Stimulated activated effector memory CD8-positive, alpha-beta T cell treated with anti-CD3 and anti-CD28 coated beads, Interleukin-12 subunit alpha, Interleukin-12 subunit beta, amount 100 ng/mL, for 72 hours (primary cell): ENCODE measurements around the gene SYT9.
"Not testable (repeated sequence)": the region's sequence is repeated elsewhere in the genome, so short reads cannot be mapped to it uniquely, and the experiment has no call there.

ENCODE experiments used
- ATAC-seq: fragments of 150-1000 bp; cut with Tn5 transposase; 2 replicates; pipeline ENCODE4 v1.10.0; 2021
- DNase-seq, 2 donors: peaks; one replicate each; pipeline ENCODE4 v3.0.0; 2021 to 2022; ENCODE audit warnings: low spot score in 2 of 2
- H3K27ac Mint-ChIP-seq: one replicate; pipeline ENCODE4 v1.8.0; 2022; ENCODE audit warnings: mild to moderate bottlenecking, mixed read lengths
- H3K36me3 Mint-ChIP-seq: one replicate; pipeline ENCODE4 v1.8.0; 2022; ENCODE audit warnings: mild to moderate bottlenecking, mixed read lengths
- H3K4me1 Mint-ChIP-seq: one replicate; pipeline ENCODE4 v1.8.0; 2022; ENCODE audit warnings: mixed read lengths
- H3K4me3 Mint-ChIP-seq: one replicate; pipeline ENCODE4 v1.8.0; 2022; ENCODE audit warnings: mild to moderate bottlenecking, mixed read lengths
- H3K9me3 Mint-ChIP-seq: one replicate; pipeline ENCODE4 v1.8.0; 2022; ENCODE audit warnings: mixed read lengths

SYT9 gene

GRCh38 chr11:7300281-7300680 lies 48.6 kb downstream of the SYT9 start:
- no peak for ATAC-seq
- Mint-ChIP-seq H3K36me3 (no peaks in the 10 kb centered on the region), H3K27ac (no peak overlapping the region), H3K4me1 (no peaks in the 10 kb centered on the region), H3K4me3 (no peak overlapping the region), H3K9me3 (no peaks in the 10 kb centered on the region)
- no peak for DNase-seq

GRCh38 chr11:7303146-7303545 lies 51.4 kb downstream of the SYT9 start:
- Mint-ChIP-seq H3K4me3 (no peak overlapping the region), H3K36me3 (no peaks in the 10 kb centered on the region)

GRCh38 chr11:7306900-7307299 lies 55.2 kb downstream of the SYT9 start:
- no peak overlapping the region for H3K4me3 Mint-ChIP-seq
- no peak overlapping the region for H3K27ac Mint-ChIP-seq
- no peak for DNase-seq
- H3K36me3 Mint-ChIP-seq, result no peaks in the 10 kb centered on the region
- no peak for ATAC-seq
- no peaks in the 10 kb centered on the region for H3K9me3 Mint-ChIP-seq
- H3K4me1 Mint-ChIP-seq, result no peaks in the 10 kb centered on the region

More at GRCh38 chr11:7303146-7303545, 51.4 kb downstream of the SYT9 start:
- Mint-ChIP-seq H3K27ac (no peak overlapping the region), H3K4me1 (no peaks in the 10 kb centered on the region), H3K9me3 (no peaks in the 10 kb centered on the region)
- ATAC-seq (no peak), DNase-seq (no peak)

- DNase-seq (no peak), ATAC-seq (no peak)
- H3K36me3 Mint-ChIP-seq, result no peaks in the 10 kb centered on the region
- H3K27ac Mint-ChIP-seq, result no peak overlapping the region
- no peaks in the 10 kb centered on the region for H3K4me1 Mint-ChIP-seq
- H3K9me3 Mint-ChIP-seq, result no peaks in the 10 kb centered on the region
- H3K4me3 Mint-ChIP-seq, result no peak overlapping the region
Measured at GRCh38 chr11:7307836-7308235, 56.1 kb downstream of the SYT9 start.

GRCh38 chr11:7311903-7312302 lies 60.2 kb downstream of the SYT9 start:
- ATAC-seq, result no peak
- H3K36me3 Mint-ChIP-seq, result no peaks in the 10 kb centered on the region
- no peak overlapping the region for H3K27ac Mint-ChIP-seq
- no peak for DNase-seq
- no peaks in the 10 kb centered on the region for H3K4me1 Mint-ChIP-seq
- no peak overlapping the region for H3K4me3 Mint-ChIP-seq
- no peaks in the 10 kb centered on the region for H3K9me3 Mint-ChIP-seq

- Mint-ChIP-seq H3K27ac (no peak overlapping the region), H3K9me3 (no peaks in the 10 kb centered on the region)
Measured at GRCh38 chr11:7314811-7315604, 63.3 kb downstream of the SYT9 start.

GRCh38 chr11:7319501-7319900 lies 67.8 kb downstream of the SYT9 start:
- Mint-ChIP-seq H3K27ac (no peak overlapping the region), H3K4me3 (no peak overlapping the region), H3K9me3 (no peaks in the 10 kb centered on the region), H3K36me3 (no peaks in the 10 kb centered on the region), H3K4me1 (no peaks in the 10 kb centered on the region)
- no peak for ATAC-seq
- no peak for DNase-seq

More at GRCh38 chr11:7314811-7315604, 63.3 kb downstream of the SYT9 start:
- no peak overlapping the region for H3K4me3 Mint-ChIP-seq
- no peak for DNase-seq
- H3K36me3 Mint-ChIP-seq, result no peaks in the 10 kb centered on the region
- no peaks in the 10 kb centered on the region for H3K4me1 Mint-ChIP-seq
- no peak for ATAC-seq

- H3K27ac Mint-ChIP-seq, result no peak overlapping the region
- no peaks in the 10 kb centered on the region for H3K4me1 Mint-ChIP-seq
- H3K36me3 Mint-ChIP-seq, result no peaks in the 10 kb centered on the region
- ATAC-seq, result no peak
- no peak for DNase-seq
- H3K9me3 Mint-ChIP-seq, result no peaks in the 10 kb centered on the region
- H3K4me3 Mint-ChIP-seq, result no peak overlapping the region
Measured at GRCh38 chr11:7320306-7320705, 68.6 kb downstream of the SYT9 start.

- Mint-ChIP-seq H3K36me3 (no peaks in the 10 kb centered on the region), H3K4me1 (no peaks in the 10 kb centered on the region)
Measured at GRCh38 chr11:7321473-7322450, 70.1 kb downstream of the SYT9 start.

GRCh38 chr11:7332451-7332850 lies 80.7 kb downstream of the SYT9 start:
- no peak overlapping the region for H3K4me3 Mint-ChIP-seq
- H3K27ac Mint-ChIP-seq, result no peak overlapping the region
- H3K36me3 Mint-ChIP-seq, result no peaks in the 10 kb centered on the region
- no peaks in the 10 kb centered on the region for H3K4me1 Mint-ChIP-seq
- DNase-seq, result no peak
- no peak for ATAC-seq
- no peaks in the 10 kb centered on the region for H3K9me3 Mint-ChIP-seq

More at GRCh38 chr11:7321473-7322450, 70.1 kb downstream of the SYT9 start:
- H3K27ac Mint-ChIP-seq, result no peak overlapping the region
- no peaks in the 10 kb centered on the region for H3K9me3 Mint-ChIP-seq
- ATAC-seq, result no peak
- DNase-seq, result no peak
- no peak overlapping the region for H3K4me3 Mint-ChIP-seq

GRCh38 chr11:7332962-7333361 lies 81.3 kb downstream of the SYT9 start:
- DNase-seq (no peak), ATAC-seq (no peak)
- Mint-ChIP-seq H3K4me3 (no peak overlapping the region), H3K9me3 (no peaks in the 10 kb centered on the region), H3K27ac (no peak overlapping the region), H3K36me3 (no peaks in the 10 kb centered on the region), H3K4me1 (no peaks in the 10 kb centered on the region)

- H3K9me3 Mint-ChIP-seq, H3K36me3 Mint-ChIP-seq, DNase-seq, ATAC-seq, H3K4me1 Mint-ChIP-seq, H3K4me3 Mint-ChIP-seq, H3K27ac Mint-ChIP-seq: not testable (repeated sequence)
Measured at GRCh38 chr11:7335442-7335841, 83.7 kb downstream of the SYT9 start.

GRCh38 chr11:7341551-7341950 lies 89.8 kb downstream of the SYT9 start:
- no peak overlapping the region for H3K4me3 Mint-ChIP-seq
- no peaks in the 10 kb centered on the region for H3K36me3 Mint-ChIP-seq
- DNase-seq (no peak), ATAC-seq (no peak)
- H3K27ac Mint-ChIP-seq, result no peak overlapping the region
- no peaks in the 10 kb centered on the region for H3K4me1 Mint-ChIP-seq
- H3K9me3 Mint-ChIP-seq, result peaks cover 3% of the 10 kb centered on the region

GRCh38 chr11:7347611-7348431 lies 96.1 kb downstream of the SYT9 start:
- DNase-seq, result no peak
- no peak for ATAC-seq
- no peak overlapping the region for H3K4me3 Mint-ChIP-seq
- H3K27ac Mint-ChIP-seq, result no peak overlapping the region
- no peaks in the 10 kb centered on the region for H3K9me3 Mint-ChIP-seq
- H3K4me1 Mint-ChIP-seq, result no peaks in the 10 kb centered on the region
- no peaks in the 10 kb centered on the region for H3K36me3 Mint-ChIP-seq
